Mesenchymal stem cell (in vitro differentiated cells and primary cell): ENCODE data around the gene PTPN7.
A peak's percentile ranks its signal among the peaks of the same experiment; 100 is the strongest.

Experiments used
- DNase-seq: peaks from one replicate; pipeline ENCODE4 v3.0.0-alpha.2; 2013
- H2AFZ ChIP-seq: one replicate; pipeline ENCODE4 v1.6.1; 2013; ENCODE audit warnings: low read depth, mild to moderate bottlenecking, control low read depth, inconsistent platforms, low read length, moderate library complexity
- H2AK5ac ChIP-seq: 2 replicates; pipeline ENCODE4 v1.6.1; 2013; ENCODE audit warnings: low read length, moderate library complexity, mild to moderate bottlenecking, inconsistent platforms; ENCODE audit not compliant: severe bottlenecking
- H2BK120ac ChIP-seq: one replicate; pipeline ENCODE4 v1.6.1; 2013; ENCODE audit warnings: low read depth, mild to moderate bottlenecking, inconsistent platforms, low read length, moderate library complexity
- H2BK12ac ChIP-seq, 2 experiments: one replicate each; pipeline ENCODE4 v1.6.1; 2013; ENCODE audit warnings: inconsistent platforms in 2 of 2, low read length in 2 of 2, mild to moderate bottlenecking in 2 of 2, moderate library complexity in 2 of 2, control low read depth in 1 of 2
- H2BK15ac ChIP-seq: one replicate; pipeline ENCODE4 v1.6.1; 2013; ENCODE audit warnings: mild to moderate bottlenecking, low read depth, inconsistent platforms; ENCODE audit not compliant: poor library complexity, severe bottlenecking
- H2BK5ac ChIP-seq: 2 replicates; pipeline ENCODE4 v1.6.1; 2013; ENCODE audit warnings: low read depth, mild to moderate bottlenecking, low read length, control low read depth, inconsistent platforms; ENCODE audit not compliant: poor library complexity, severe bottlenecking
- H3K14ac ChIP-seq, 2 experiments: one replicate each; pipeline ENCODE4 v1.6.1; 2013; ENCODE audit warnings: inconsistent platforms in 2 of 2, low read length in 2 of 2, control low read depth in 1 of 2, mild to moderate bottlenecking in 1 of 2, moderate library complexity in 1 of 2
- H3K18ac ChIP-seq, 2 experiments: one replicate each; pipeline ENCODE4 v1.6.1; 2013; ENCODE audit warnings: inconsistent platforms in 2 of 2, low read length in 2 of 2, control low read depth in 1 of 2, low read depth in 1 of 2, mild to moderate bottlenecking in 1 of 2
- H3K23ac ChIP-seq, 2 experiments: one replicate each; pipeline ENCODE4 v1.6.1; 2013; ENCODE audit warnings: inconsistent platforms in 2 of 2, low read length in 2 of 2, mild to moderate bottlenecking in 2 of 2, moderate library complexity in 2 of 2, control low read depth in 1 of 2
- H3K27ac ChIP-seq: 2 replicates; pipeline ENCODE4 v1.5.1; 2013; ENCODE audit warnings: mild to moderate bottlenecking, moderate library complexity, low read length, control low read depth, inconsistent platforms; ENCODE audit not compliant: poor library complexity, severe bottlenecking
- H3K27me3 ChIP-seq, 2 experiments: 2 replicates each; pipeline versions ENCODE4 v1.6.1 to v1.7.0; 2013; ENCODE audit warnings: low read length in 2 of 2, mild to moderate bottlenecking in 2 of 2, moderate library complexity in 2 of 2, control low read depth in 1 of 2, inconsistent platforms in 1 of 2; ENCODE audit not compliant: control insufficient read depth in 1 of 2, insufficient read depth in 1 of 2
- H3K36me3 ChIP-seq, 2 experiments: 2 replicates each; pipeline versions ENCODE4 v1.6.1 to v1.7.0; 2013; ENCODE audit warnings: low read length in 2 of 2, control low read depth in 1 of 2, inconsistent platforms in 1 of 2, low read depth in 1 of 2, mild to moderate bottlenecking in 1 of 2; ENCODE audit not compliant: insufficient read depth in 2 of 2, control insufficient read depth in 1 of 2
- H3K4ac ChIP-seq, 2 experiments: one replicate each; pipeline ENCODE4 v1.6.1; 2013; ENCODE audit warnings: inconsistent platforms in 2 of 2, low read length in 2 of 2, mild to moderate bottlenecking in 2 of 2, moderate library complexity in 2 of 2, control low read depth in 1 of 2, low read depth in 1 of 2
- H3K4me1 ChIP-seq: 2 replicates; pipeline ENCODE4 v1.6.1; 2013; ENCODE audit warnings: low read depth, low read length, control low read depth; ENCODE audit not compliant: control insufficient read depth, insufficient read depth
- H3K4me2 ChIP-seq: 2 replicates; pipeline ENCODE4 v1.6.1; 2013; ENCODE audit warnings: low read length, mild to moderate bottlenecking, inconsistent platforms; ENCODE audit not compliant: poor library complexity, severe bottlenecking
- H3K4me3 ChIP-seq, 2 experiments: 2 replicates each; pipeline versions ENCODE4 v1.5.1 to v1.7.0; 2013; ENCODE audit warnings: low read length in 2 of 2, mild to moderate bottlenecking in 2 of 2, control low read depth in 1 of 2, low read depth in 1 of 2; ENCODE audit not compliant: insufficient read depth in 1 of 2
- H3K79me1 ChIP-seq: replicated peaks from 2 replicates; pipeline ENCODE4 v1.6.1; 2013; ENCODE audit warnings: mild to moderate bottlenecking, control low read depth, low read length, inconsistent platforms; ENCODE audit not compliant: poor library complexity, severe bottlenecking
- H3K9ac ChIP-seq: 2 replicates; pipeline ENCODE4 v1.7.0; 2013; ENCODE audit warnings: mild to moderate bottlenecking, low read length, moderate library complexity
- H3K9me3 ChIP-seq: 2 replicates; pipeline ENCODE4 v1.7.0; 2013; ENCODE audit warnings: mild to moderate bottlenecking, low read length; ENCODE audit not compliant: control insufficient read depth
- H4K8ac ChIP-seq: one replicate; pipeline ENCODE4 v1.6.1; 2013; ENCODE audit warnings: inconsistent platforms, mild to moderate bottlenecking, low read length, moderate library complexity
- H4K91ac ChIP-seq: one replicate; pipeline ENCODE4 v1.6.1; 2013; ENCODE audit warnings: mild to moderate bottlenecking, low read length, inconsistent platforms
- WGBS: methylation state at CpG from one replicate; pipeline ENCODE4 v1.1.7; 2013; ENCODE audit warnings: mixed read lengths; 5-methylcytosine and 5-hydroxymethylcytosine counted together

PTPN7 gene

GRCh38 chr1:202201266-202201665 is 40.9 kb upstream of the PTPN7 start:
- Histone ChIP-seq H2AFZ (no peak overlapping the region), H2BK12ac (no peak overlapping the region), H3K27me3 (peaks cover 11 to 84% of the 10 kb centered on the region in 2 experiments), H3K23ac (no peak overlapping the region), H3K79me1 (no peaks in the 10 kb centered on the region), H2BK5ac (no peak overlapping the region), H3K14ac (no peak overlapping the region), H3K9me3 (no peaks in the 10 kb centered on the region), H3K9ac (no peak overlapping the region), H3K36me3 (no peaks in the 10 kb centered on the region), H2AK5ac (no peak overlapping the region), H3K4ac (no peak overlapping the region), H3K18ac (no peak overlapping the region), H3K27ac (no peak overlapping the region), H2BK120ac (no peak overlapping the region), H3K4me3 (no peak overlapping the region), H4K8ac (no peak overlapping the region), H4K91ac (no peak overlapping the region), H3K4me1 (peaks cover 9% of the 10 kb centered on the region), H2BK15ac (no peak overlapping the region), H3K4me2 (no peak overlapping the region)
- no peak for DNase-seq
- 93% methylated on average over 3 of the region's 3 CpGs for WGBS

GRCh38 chr1:202200669-202201068 is 40.3 kb upstream of the PTPN7 start:
- H3K4me2 ChIP-seq = no peak overlapping the region
- 100% methylated on average over 7 of the region's 8 CpGs for WGBS
- no peak overlapping the region for H3K23ac ChIP-seq
- DNase-seq = no peak
- no peak overlapping the region for H3K9ac ChIP-seq
- H2BK5ac ChIP-seq = no peak overlapping the region
- no peak overlapping the region for H2AK5ac ChIP-seq
- peaks cover 9% of the 10 kb centered on the region for H3K4me1 ChIP-seq
- H3K18ac ChIP-seq = no peak overlapping the region
- no peaks in the 10 kb centered on the region for H3K36me3 ChIP-seq
- H2BK120ac ChIP-seq = no peak overlapping the region
- no peak overlapping the region for H4K91ac ChIP-seq
- H2AFZ ChIP-seq = no peak overlapping the region
- H3K4ac ChIP-seq = no peak overlapping the region
- no peak overlapping the region for H4K8ac ChIP-seq
- H3K27me3 ChIP-seq = peaks cover 17 to 84% of the 10 kb centered on the region in 2 experiments
- H3K14ac ChIP-seq = no peak overlapping the region
- H3K79me1 ChIP-seq = no peaks in the 10 kb centered on the region
- no peak overlapping the region for H3K27ac ChIP-seq
- no peaks in the 10 kb centered on the region for H3K9me3 ChIP-seq
- H3K4me3 ChIP-seq = no peak overlapping the region
- no peak overlapping the region for H2BK12ac ChIP-seq
- H2BK15ac ChIP-seq = no peak overlapping the region

GRCh38 chr1:202200112-202200548 is 39.7 kb upstream of the PTPN7 start:
- Histone ChIP-seq H2AK5ac (peak overlapping the region; percentile 23), H4K8ac (no peak overlapping the region), H3K9me3 (no peaks in the 10 kb centered on the region), H2BK15ac (no peak overlapping the region), H4K91ac (no peak overlapping the region), H2AFZ (no peak overlapping the region), H3K79me1 (no peaks in the 10 kb centered on the region), H3K27ac (no peak overlapping the region), H3K4me3 (no peak overlapping the region), H3K4me2 (no peak overlapping the region), H3K14ac (peak overlapping the region in 1 of 2 experiments; percentile 10), H3K9ac (no peak overlapping the region), H3K36me3 (no peaks in the 10 kb centered on the region), H2BK5ac (no peak overlapping the region), H3K18ac (no peak overlapping the region), H3K4me1 (peaks cover 9% of the 10 kb centered on the region), H3K27me3 (peaks cover 22 to 85% of the 10 kb centered on the region in 2 experiments), H2BK120ac (no peak overlapping the region), H3K23ac (no peak overlapping the region), H3K4ac (no peak overlapping the region), H2BK12ac (no peak overlapping the region)
- 23% methylated on average over 4 of the region's 4 CpGs for WGBS
- DNase-seq = peak; percentile 33

GRCh38 chr1:202199040-202199889 is 38.9 kb upstream of the PTPN7 start:
- Histone ChIP-seq H3K36me3 (no peaks in the 10 kb centered on the region), H3K23ac (no peak overlapping the region), H3K4me1 (peaks cover 9% of the 10 kb centered on the region), H2AK5ac (no peak overlapping the region), H2AFZ (no peak overlapping the region), H3K14ac (no peak overlapping the region), H2BK12ac (no peak overlapping the region), H4K91ac (no peak overlapping the region), H3K18ac (no peak overlapping the region), H4K8ac (no peak overlapping the region), H2BK120ac (no peak overlapping the region), H2BK15ac (no peak overlapping the region), H3K79me1 (no peaks in the 10 kb centered on the region), H3K4me3 (no peak overlapping the region), H3K27ac (no peak overlapping the region), H3K27me3 (peaks cover 31 to 88% of the 10 kb centered on the region in 2 experiments), H3K4me2 (no peak overlapping the region), H3K9me3 (no peaks in the 10 kb centered on the region), H3K4ac (no peak overlapping the region), H2BK5ac (no peak overlapping the region), H3K9ac (no peak overlapping the region)
- 90% methylated on average over 15 of the region's 16 CpGs for WGBS
- DNase-seq = no peak
